NCI-H345 treated with DMSO at 0.1 percent for 48 hours (cell line): ENCODE measurements around the gene PDIA6.
"Not testable (repeated sequence)": the region's sequence is repeated elsewhere in the genome, so short reads cannot be mapped to it uniquely, and the experiment has no call there.

Experiments
- DNase-seq: peaks from one replicate; lab custom pipeline; 2025; ENCODE audit not compliant: unreplicated experiment; lab: John Stamatoyannopoulos, UW

PDIA6 gene

GRCh38 chr2:10781746-10782145 lies 30.8 kb downstream of the PDIA6 start:
- DNase-seq = no peak

DNA sequence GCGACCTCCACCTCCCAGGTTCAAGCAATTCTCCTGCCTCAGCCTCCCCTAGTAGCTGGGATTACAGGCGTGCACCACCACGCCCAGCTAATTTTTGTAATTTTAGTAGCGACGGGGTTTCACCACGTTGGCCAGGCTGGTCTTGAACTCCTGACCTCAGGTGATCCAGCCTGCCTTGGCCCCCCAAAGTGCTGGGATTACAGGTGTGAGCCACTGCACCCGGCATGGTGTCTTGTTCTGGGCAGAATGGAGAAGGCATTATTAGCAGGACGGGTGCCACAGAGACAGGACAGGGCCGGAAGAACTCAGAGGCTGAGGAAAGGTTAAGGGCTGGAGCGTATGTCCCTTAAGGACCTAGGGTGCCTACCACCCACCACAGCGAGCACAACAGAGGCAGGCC lies 31.8 kb downstream of the PDIA6 start:
- DNase-seq = not testable (repeated sequence)

GRCh38 chr2:10780491-10780820 lies 32.1 kb downstream of the PDIA6 start:
- no peak for DNase-seq

DNA sequence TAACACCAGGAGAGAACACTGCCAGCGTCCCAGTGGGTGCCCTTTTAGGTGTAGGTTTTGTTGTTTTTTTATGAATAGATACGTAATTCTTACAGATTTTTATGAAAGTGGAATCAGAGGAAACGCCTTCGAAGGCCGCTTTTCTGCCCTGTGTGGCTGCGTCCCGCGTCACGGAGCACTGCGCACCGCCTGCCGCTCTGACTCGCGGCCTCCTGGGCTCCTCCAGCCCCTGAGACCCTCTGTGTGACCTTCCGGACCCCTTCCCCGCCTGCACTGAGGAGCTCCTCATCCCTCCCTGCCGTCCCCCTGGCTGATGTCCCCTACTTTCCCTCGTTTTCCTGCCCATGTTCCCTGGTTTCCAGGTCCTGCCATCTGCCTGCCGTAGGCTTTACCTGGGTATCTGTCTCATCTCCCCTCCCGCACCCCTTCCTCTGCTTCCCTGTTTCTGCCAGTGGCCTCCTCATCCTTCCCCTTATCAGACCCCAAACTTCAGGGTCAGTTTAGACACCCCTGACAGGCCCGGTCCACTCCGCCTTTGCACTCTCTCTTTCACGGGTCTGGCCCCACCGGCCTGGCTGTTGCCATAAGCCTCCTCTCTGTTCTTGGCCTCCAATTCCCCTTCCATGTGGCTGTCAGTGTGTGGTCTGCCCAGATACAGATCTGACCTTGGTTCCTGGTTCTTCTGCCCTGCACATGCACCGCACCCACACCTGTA lies 32.7 kb downstream of the PDIA6 start:
- no peak for DNase-seq

DNA sequence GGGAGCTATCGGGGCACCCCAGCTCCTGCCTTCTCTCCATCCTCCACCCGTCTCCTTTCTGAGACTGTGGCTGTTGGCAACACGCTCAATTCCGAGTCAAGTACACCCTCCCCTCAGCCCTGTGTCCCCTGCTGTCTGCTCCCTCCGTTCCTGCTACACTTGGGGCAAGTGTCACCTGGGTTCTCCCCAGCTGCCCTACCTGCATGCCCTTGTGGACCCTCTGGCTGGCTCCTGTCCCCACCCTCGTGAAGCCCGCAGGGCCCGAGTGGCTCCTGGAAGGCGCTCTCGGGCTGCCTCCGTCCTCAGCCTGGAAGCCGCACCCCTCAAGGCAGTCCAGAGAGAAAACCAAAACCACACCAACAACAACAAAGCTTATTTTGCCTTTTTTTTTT lies 33.9 kb downstream of the PDIA6 start:
- no peak for DNase-seq

- no peak for DNase-seq
Measured at GRCh38 chr2:10777842-10778723, 34.5 kb downstream of the PDIA6 start.

DNA sequence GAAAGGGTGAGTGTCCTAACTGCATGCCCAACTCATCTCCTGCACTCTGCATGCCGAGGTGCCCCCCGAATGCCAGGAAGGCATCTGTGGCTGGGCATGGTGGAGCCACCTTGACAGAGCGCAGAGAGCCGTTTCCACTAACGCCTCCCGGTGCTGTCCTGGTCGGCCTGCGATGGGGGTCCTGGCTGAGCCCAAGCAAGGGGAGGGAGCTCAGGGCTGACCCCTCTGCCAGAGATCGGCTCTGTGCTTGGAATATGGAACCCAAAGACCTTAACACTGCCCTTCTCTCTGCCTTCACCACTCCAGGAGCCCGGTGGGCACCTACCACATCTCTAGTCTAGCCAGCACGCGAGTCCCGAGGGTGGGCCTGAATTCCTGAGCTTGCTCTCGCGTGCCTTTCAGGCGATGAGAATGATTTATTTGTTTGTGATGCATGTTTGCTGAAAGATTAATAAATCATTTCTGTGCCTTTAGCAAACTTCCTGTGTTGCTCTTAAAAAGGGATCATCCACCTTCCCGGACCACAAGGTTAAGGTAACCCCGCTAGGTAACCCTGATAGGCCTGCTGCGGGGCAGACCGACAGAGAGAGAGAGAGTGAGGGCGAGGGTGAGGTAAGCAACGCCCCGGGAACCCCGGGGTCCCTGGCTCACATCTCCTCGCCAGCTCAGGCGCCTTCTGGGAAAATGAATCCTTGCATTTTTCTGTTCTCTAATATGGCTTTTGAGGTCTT lies 35.3 kb downstream of the PDIA6 start:
- no peak for DNase-seq

GRCh38 chr2:10776231-10776977 lies 36.2 kb downstream of the PDIA6 start:
- DNase-seq = no peak

GRCh38 chr2:10775831-10776230 lies 36.8 kb downstream of the PDIA6 start:
- no peak for DNase-seq

DNA sequence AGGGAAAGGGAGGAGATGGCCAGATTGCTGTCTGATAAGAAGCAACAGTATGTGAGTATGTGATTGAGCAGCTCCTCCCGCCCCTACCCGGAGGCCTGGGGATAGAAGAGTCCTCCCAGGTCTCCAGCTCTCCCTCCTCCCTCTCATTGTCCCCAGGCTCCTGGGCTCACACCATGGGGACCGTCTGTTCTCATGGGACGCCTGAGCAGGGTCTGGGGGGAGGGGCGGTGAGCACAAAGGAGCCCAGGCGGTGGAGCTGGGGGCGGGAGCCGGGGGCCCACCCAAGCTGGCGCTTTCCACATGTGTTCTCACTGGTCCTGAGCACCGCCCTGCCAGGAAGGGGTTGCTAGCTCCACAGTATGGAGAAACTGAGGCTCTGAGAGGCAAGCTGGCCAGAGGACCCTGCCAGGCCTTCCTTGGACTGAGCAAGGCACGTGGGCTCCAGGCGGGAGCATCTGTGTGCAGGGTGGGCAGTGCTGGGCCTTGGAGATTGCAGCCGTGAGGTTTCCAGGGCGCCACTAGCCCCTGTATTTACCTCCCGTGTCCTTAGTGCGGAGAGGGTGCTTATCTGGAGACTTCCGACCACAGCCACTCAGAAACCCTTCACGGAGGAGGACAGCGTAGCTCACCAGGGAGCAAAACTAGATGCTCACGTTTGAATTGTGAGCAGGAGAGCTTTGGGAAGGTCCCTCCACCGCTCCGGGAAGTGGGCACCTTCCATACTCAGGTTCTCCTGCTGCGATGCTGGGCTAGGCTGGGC lies 37.4 kb downstream of the PDIA6 start:
- DNase-seq = no peak

DNA sequence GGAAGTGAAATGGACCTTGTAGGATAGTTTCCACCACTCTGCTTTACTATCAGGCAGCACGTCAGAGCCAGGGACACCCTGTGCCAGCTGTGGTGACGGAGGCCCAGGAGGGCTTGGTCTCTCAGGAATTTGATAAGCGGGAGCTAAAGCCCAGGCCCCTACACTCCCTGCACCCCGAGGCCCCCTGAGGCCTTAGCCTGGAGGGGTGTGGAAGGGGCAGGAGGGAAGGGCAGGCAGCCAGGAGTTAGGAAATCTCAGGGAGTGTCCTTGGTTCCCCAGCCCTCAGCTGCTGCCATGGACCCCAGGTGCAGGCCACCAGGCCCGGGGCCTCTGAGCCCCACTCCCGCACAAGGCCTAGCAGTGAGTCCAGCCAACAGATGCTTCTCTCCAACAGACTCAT lies 38.2 kb downstream of the PDIA6 start:
- DNase-seq = no peak

DNA sequence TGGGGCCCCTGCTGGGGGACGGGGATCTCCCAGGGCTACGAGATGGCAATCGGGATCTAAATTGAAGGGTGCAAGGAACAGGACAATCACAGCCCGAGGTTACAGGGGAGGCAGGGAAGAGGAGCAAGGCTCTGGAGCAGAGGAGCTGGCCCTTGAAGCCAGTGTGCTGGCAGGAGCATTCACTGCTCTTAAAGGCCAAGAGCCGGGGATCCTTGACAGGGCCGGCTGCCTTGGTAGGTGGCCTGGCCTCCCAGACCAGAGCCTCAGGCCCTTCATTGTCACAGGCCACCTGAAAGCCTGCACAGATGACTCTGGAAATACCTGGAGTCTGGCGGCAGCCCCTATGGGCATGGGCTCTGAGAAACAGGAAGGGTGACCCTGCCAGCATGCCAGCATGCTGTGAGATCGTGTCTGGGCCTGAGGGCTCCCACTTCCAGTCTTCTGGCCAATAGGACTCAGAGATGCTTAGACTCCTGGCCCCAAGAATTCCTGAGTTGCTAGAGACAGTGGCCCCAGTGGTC lies 38.7 kb downstream of the PDIA6 start:
- DNase-seq = no peak

GRCh38 chr2:10772868-10773215 lies 39.7 kb downstream of the PDIA6 start:
- no peak for DNase-seq

DNA sequence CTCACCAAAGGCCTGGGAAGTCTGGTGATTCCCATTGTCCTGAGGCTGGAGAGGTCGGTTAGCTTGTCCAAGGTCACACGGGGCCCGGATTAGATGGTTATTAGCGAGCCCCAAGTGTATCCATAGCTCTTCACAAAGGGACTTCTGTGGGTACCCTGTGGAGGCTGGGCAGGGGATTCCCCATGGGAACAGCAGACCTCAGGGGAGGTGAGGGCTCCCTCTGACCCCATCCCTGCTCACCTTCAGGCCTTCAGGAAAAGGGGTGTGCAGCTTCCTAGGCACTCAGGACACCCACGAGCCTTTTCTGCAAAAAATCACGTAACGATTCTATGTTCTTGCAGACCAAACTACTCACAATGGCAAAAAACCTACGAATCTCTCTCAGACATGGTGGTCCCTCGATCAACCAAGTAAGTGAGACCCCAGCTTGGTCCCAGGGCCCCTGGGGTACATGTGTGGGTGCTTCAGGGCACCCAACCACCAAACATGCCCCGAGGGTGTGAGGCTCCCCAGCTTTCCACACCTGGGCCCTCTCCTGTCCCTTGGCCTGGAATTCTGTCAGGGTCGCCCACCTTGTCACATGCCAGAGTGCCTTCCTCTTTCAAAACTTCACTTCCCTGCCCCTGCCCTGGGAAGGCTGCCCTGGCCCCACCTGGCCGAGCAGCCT lies 40.3 kb downstream of the PDIA6 start:
- no peak for DNase-seq

DNA sequence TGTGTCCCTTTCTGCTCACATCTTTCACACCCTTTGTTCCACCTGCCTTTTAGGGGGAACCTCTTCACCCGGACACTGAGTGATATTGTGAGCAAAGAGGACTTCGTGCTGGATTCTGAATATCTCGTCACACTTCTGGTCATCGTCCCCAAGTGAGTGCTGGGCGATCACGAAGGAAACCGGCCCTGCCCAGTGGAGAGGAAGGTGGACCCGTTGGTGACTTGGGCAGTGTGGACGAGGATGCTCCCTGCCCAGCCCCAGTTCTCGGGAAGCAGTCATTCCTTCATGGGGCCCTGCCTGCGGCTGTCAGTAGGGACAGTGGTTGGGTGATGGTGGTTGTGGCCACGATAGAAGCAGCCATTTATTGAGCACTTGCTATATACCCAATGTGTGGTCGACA lies 40.8 kb downstream of the PDIA6 start:
- no peak for DNase-seq

GRCh38 chr2:10770956-10771750 lies 41.4 kb downstream of the PDIA6 start:
- no peak for DNase-seq

DNA sequence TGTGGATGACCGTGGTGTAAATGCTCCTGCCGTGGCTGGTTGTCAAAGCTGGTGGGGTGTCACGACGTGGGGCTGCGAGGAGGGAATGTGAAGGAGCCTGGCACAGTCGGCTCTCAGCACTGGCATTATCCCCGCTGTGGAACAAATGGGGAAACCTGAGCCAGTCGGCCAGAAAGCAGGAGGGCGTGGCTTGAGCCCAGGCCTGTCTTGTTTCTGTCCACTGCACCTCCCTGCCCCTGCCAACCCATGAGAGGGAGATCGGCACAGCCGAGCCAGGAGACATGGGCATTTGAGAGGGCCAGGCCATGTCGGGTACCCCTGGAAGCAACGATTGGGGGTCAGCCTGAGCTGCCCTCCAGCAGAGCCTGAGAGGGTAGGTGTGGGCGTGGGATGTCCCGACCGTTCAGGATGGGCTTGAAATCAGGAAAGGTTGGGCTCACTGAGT lies 44.5 kb downstream of the PDIA6 start:
- no peak for DNase-seq

GRCh38 chr2:10765914-10766313 lies 46.7 kb downstream of the PDIA6 start:
- no peak for DNase-seq

- no peak for DNase-seq
Measured at GRCh38 chr2:10765461-10765860, 47.1 kb downstream of the PDIA6 start.
